GM12801 (cell line): ENCODE measurements around the gene FGD5.

Experiments
- TF ChIP-seq, protein P1 (sequence below): IDR thresholded peaks from one replicate; pipeline ENCODE4 v1.5.1; 2011; ENCODE audit warnings: control low read depth; ENCODE audit not compliant: insufficient read length; ENCODE audit errors: extremely low read depth

FGD5 gene

DNA sequence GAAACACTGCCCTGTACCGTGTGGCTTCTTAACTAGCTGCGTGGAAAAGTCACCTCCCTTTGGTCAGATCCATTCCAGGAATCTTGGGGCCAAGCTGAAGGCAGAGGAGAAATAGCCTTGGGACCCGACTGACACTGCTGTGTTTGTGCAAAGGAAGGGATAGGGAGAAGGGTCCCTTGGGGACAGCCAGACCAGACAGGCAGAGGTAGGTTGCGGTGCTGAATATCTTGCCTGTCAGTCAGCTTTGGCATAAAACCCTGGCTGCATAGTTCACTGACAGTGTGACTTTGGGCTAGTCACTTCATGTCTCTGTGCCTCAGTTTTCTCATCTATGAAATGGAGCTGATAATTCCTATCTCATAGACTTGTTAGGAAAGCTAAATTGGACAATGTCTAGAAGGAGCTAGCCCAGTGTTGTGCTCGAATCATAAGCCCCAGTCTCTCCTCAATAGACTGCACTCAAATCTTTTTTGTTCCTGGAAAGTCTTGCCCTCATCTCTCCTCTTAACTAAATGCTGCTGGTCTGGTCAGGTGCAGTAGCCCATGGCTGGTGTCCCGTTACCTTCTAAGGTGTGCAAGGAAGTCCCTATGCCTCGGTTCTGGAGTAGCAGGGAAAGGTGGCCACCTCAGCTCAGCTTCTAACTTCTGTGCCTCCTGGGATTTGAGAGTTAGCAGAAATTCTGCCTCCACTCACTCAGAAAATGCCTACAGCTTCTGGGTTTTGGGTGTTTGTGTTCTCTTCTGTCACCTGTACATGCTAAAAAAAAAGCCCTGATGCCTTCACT lies 25.8 kb downstream of the FGD5 start:
- TF ChIP-seq, protein P1, sequence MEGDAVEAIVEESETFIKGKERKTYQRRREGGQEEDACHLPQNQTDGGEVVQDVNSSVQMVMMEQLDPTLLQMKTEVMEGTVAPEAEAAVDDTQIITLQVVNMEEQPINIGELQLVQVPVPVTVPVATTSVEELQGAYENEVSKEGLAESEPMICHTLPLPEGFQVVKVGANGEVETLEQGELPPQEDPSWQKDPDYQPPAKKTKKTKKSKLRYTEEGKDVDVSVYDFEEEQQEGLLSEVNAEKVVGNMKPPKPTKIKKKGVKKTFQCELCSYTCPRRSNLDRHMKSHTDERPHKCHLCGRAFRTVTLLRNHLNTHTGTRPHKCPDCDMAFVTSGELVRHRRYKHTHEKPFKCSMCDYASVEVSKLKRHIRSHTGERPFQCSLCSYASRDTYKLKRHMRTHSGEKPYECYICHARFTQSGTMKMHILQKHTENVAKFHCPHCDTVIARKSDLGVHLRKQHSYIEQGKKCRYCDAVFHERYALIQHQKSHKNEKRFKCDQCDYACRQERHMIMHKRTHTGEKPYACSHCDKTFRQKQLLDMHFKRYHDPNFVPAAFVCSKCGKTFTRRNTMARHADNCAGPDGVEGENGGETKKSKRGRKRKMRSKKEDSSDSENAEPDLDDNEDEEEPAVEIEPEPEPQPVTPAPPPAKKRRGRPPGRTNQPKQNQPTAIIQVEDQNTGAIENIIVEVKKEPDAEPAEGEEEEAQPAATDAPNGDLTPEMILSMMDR = no peak

DNA sequence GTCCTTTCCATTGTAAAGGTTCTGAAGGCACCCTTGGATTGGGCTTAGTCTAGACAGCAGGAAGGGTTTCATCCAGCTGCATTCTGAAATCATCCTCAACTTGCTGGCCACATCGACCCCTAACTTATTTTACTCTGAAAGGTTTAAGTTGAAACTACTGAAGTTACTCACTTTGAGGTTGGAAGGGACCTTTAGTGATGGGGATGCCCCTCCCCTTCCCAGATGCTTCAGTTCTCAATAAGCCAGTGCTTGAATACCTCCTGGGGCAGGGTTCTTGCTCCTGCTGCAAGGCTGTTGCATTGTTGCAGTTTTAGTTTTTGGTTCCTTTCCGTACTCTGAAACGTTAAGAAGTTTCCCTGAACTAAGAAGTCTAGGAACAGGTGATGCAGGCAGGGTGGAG lies 26.4 kb downstream of the FGD5 start:
- TF ChIP-seq, protein P1 = no peak

DNA sequence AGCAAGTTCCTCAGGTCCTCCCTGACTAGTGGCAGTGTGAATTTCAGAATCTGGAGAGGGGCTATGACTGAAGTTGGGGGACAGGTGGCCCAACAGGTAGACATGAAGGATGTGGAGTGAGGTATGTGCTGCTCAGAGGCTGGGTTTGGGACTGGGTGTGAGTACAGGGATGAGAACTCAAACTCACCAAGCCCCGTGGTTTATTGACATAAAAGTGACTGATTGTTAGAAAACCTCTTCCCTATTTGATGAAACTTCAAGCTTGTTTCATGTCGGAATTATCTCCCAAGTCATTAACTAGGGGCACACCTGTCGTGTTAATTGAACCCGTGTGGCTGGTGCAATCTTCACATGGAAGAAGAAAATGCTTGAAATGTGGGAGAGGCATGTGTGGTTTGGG lies 27.1 kb downstream of the FGD5 start:
- TF ChIP-seq, protein P1 = no peak

DNA sequence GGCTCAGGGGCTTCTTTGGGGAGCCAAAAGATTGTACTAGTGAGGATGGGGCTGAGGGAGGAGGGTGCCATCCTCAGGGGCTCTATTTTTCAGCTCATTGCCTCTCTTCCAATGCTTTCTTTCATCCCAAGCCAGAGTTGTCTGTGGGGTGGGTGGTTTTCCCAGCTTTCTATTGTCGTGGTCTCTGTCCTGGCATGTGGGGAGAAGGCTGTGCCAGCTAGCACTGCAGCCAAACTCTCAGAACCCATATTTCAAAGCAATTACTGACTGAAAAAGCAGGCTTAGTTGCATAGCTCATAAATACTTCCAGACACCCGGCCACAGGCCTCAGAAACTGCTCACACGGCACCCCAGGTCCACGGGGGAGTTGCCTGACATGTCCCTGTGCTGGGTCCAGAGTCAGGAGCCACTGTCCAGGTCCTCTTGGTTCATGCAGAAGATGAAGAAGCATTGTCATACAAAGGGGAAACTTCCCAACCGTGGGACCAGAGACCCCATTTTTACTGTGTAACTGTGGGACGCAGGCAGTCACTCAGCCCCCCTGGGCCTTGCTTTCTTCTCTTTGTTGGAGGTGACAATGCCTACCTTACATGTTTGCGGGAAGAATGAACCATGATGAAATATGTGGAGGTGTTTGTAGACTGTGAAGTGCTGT lies 27.6 kb downstream of the FGD5 start:
- TF ChIP-seq, protein P1 = no peak

DNA sequence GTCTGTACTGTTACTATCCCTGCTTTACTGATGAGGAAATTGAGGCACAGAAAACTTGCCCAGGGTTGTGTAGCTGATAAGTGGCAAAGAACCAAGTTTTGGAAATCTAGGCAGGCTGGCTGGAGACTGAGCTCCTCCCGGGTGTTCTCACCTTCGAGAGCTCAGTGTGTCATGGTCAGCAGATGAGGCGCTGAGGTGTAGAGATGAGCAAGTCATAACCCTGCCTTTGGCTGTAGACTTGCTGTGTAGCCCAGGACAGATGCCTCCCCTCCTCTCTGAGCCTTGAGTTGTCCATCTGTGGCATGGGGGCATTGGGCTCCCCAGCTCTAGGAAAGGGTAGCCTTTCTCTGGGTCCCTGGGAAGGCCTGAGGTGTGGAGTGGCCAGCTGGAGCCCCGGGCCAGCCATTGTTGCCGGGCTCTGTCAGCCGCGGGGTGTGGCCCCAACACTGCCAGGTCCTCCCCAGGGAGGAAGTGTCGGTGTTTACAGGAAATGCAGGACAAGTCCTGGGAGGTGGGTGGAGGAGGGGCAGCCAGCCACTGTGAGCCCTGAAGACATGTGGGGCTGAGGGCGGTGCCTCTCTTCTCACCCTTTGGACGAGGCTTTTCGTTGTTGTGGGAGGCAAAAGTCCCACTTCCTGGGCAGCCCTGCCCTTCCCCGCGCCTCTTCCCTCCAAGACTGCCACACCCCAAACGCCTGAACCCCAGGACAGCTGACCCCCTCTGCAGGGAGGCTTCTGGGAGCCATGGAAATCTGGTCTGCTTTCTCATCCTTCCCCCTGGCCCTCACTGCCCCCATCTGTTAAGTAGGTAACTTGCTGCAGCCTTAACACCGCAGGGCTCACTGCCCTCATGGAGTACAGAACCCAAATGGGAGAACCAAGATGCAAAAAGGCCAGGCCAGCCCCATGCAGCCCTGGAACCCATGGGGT lies 29.1 kb downstream of the FGD5 start:
- TF ChIP-seq, protein P1 = no peak

DNA sequence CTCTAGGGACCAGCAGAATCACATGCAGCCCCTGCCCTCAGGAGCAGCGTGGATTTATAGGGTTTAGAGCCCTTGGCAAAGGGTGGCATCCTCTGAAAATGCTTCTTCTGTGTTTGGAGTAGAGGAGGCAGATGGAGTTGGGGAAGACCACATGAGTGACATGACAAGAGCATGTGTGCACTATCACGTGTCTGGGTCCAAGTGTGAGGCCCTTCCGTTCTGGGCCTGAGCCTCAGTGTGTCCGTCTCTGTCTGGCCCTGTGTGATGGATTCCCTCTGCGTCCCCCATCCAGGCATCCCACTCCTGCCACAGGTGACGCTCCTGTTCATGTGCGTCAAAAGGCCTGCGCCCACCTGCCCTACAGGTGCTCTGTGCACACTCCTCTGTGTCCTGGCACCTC lies 30.1 kb downstream of the FGD5 start:
- TF ChIP-seq, protein P1 = no peak

DNA sequence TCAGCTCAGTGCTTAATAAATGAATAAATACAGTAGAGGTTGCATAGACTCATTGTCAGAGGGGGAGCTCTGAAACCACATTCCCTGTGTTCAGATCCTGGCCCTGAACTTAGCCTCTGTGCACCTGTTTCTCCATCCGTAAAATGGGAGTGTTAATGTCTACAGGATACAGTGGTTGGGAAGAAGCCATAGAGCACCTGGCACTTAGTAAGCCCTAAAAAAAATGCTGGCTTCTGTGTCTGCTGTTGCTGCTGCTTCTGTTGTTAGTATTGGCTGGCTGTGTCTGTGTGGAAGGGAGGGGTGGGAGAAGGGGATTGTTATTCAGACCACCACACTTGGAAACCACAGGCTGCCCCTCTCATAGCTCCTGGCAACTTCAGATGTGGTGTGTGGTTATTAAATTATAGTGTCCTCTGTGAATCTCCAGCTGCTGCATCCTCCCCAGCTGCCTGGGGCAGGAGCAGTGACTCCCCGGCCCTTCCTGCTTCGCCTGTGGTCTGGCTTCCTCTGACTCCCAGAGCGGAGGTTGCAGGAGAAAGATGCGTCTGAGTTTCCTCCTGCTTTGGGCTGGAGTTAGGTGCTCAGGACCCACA lies 31.0 kb downstream of the FGD5 start:
- TF ChIP-seq, protein P1 = no peak
